ENCODE measurements around the gene EPGN.

EPGN gene

GRCh38 chr4:74364652-74365491 is 56.6 kb downstream of the EPGN start, which contains the start of gene EREG:
TSS of gene EREG (plus strand) at chr4:74365145. CDS start at chr4:74365309, 164 bp downstream.
- Histone ChIP-seq H3K4me3 (ENCODE audit: low read length, poor library complexity, severe bottlenecking) (no peak within 1 kb of the TSS), H3F3A (ENCODE audit: low read depth) (no peaks in the 10 kb centered on the region), H3K4me2 (ENCODE audit: low read depth, low read length, poor library complexity, severe bottlenecking) (no peak within 1 kb of the TSS), H3K9ac (ENCODE audit: low read depth, low read length, poor library complexity, severe bottlenecking) (no peak within 1 kb of the TSS), H3K27me3 (ENCODE audit: insufficient read depth, low read length, poor library complexity, severe bottlenecking) (no peaks in the 10 kb centered on the region), H3K36me3 (ENCODE audit: insufficient read depth, low read length) (no peaks in the 10 kb centered on the region), H3K4me1 (ENCODE audit: insufficient read depth, low read length, poor library complexity, severe bottlenecking) (no peaks in the 10 kb centered on the region), H3K9me2 (replicated peaks; ENCODE audit: low read depth, low read length) (no peaks in the 10 kb centered on the region), H2AFZ (ENCODE audit: low read length) (no peak within 1 kb of the TSS), H4K20me1 (ENCODE audit: insufficient read depth, low read length, poor library complexity, severe bottlenecking) (no peaks in the 10 kb centered on the region), H3K9me3 (ENCODE audit: insufficient read depth, low read depth, low read length) (no peaks in the 10 kb centered on the region), H3K79me2 (ENCODE audit: insufficient read depth, low read length) (no peaks in the 10 kb centered on the region)
- TF ChIP-seq, protein P1, sequence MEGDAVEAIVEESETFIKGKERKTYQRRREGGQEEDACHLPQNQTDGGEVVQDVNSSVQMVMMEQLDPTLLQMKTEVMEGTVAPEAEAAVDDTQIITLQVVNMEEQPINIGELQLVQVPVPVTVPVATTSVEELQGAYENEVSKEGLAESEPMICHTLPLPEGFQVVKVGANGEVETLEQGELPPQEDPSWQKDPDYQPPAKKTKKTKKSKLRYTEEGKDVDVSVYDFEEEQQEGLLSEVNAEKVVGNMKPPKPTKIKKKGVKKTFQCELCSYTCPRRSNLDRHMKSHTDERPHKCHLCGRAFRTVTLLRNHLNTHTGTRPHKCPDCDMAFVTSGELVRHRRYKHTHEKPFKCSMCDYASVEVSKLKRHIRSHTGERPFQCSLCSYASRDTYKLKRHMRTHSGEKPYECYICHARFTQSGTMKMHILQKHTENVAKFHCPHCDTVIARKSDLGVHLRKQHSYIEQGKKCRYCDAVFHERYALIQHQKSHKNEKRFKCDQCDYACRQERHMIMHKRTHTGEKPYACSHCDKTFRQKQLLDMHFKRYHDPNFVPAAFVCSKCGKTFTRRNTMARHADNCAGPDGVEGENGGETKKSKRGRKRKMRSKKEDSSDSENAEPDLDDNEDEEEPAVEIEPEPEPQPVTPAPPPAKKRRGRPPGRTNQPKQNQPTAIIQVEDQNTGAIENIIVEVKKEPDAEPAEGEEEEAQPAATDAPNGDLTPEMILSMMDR (conservative IDR thresholded peaks at IDR 0.05; ENCODE audit: low read length) = no peak
- no peak for TF ChIP-seq EZH2phosphoT487 (IDR thresholded peaks at IDR 0.05; ENCODE audit: borderline replicate concordance)

- Histone ChIP-seq H3K4me2 (ENCODE audit: low read depth, low read length, poor library complexity, severe bottlenecking) (no peak overlapping the region), H4K20me1 (ENCODE audit: insufficient read depth, low read length, poor library complexity, severe bottlenecking) (no peaks in the 10 kb centered on the region), H3K79me2 (ENCODE audit: insufficient read depth, low read length) (no peaks in the 10 kb centered on the region), H3K4me1 (ENCODE audit: insufficient read depth, low read length, poor library complexity, severe bottlenecking) (no peaks in the 10 kb centered on the region), H3K36me3 (ENCODE audit: insufficient read depth, low read length) (no peaks in the 10 kb centered on the region), H2AFZ (ENCODE audit: low read length) (no peak overlapping the region), H3K9me3 (ENCODE audit: insufficient read depth, low read depth, low read length) (no peaks in the 10 kb centered on the region), H3K9me2 (replicated peaks; ENCODE audit: low read depth, low read length) (no peaks in the 10 kb centered on the region), H3K9ac (ENCODE audit: low read depth, low read length, poor library complexity, severe bottlenecking) (no peak overlapping the region), H3K27me3 (ENCODE audit: insufficient read depth, low read length, poor library complexity, severe bottlenecking) (no peaks in the 10 kb centered on the region), H3F3A (ENCODE audit: low read depth) (no peaks in the 10 kb centered on the region), H3K4me3 (ENCODE audit: low read length, poor library complexity, severe bottlenecking) (no peak overlapping the region)
- no peak for TF ChIP-seq EZH2phosphoT487 (IDR thresholded peaks at IDR 0.05; ENCODE audit: borderline replicate concordance)
- TF ChIP-seq, protein P1 (conservative IDR thresholded peaks at IDR 0.05; ENCODE audit: low read length) = no peak
These were observed 57.5 kb downstream of the EPGN start for GRCh38 chr4:74365761-74366160.
